HepG2 (cell line): ENCODE data around the gene GSS. TPM values are rescaled to one million over a fixed set of nuclear protein-coding genes. Genes with fewer than 3 reads are reported as not detected.

Source experiments
- ATAC-seq: fragments of 200-7000 bp; cut with Tn5 transposase; 3 replicates; pipeline ENCODE4 v1.9.1; 2020; ENCODE audit warnings: mild to moderate bottlenecking, moderate library complexity
- BruUV-seq: library from RNA; stranded (reverse); fragments of 400-500 nt; replicated peaks from 2 replicates; lab custom pipeline; 2021; lab: Mats Ljungman, UMichigan
- CTCF ChIA-PET: fragments of 300-600 bp; formaldehyde crosslinking; extraction: SDS; loops from one replicate; lab custom pipeline; 2021; ENCODE audit warnings: low total read pairs, inconsistent platforms, low intra/inter-chr PET ratio; lab: Yijun Ruan, JAX
- POLR2A ChIA-PET: fragments of 350-600 bp; sonication (Branson Sonifier 250); formaldehyde crosslinking; loops from one replicate; lab custom pipeline; 2020; ENCODE audit warnings: antibody characterized with exemption, inconsistent platforms; lab: Yijun Ruan, JAX
- DNase-seq: peaks from one replicate; pipeline ENCODE4 v3.0.0-alpha.2; 2015; ENCODE audit warnings: low spot score
- FAIRE-seq: peaks from 3 replicates; lab custom pipeline; 2011; peaks lifted over from hg19 to GRCh38; lab: Jason Lieb, UNC
- H2AFZ ChIP-seq: one replicate; pipeline ENCODE4 v1.6.1; 2011; ENCODE audit warnings: low read length, inconsistent platforms
- H3K27ac ChIP-seq: fragments of 300-600 bp; 3 replicates; pipeline ENCODE4 v1.8.0; 2011; ENCODE audit warnings: mixed run types, mild to moderate bottlenecking, mixed read lengths, low read length, inconsistent platforms; ENCODE audit not compliant: insufficient read depth; ENCODE audit errors: extremely low read length
- H3K27me3 ChIP-seq, 2 experiments: fragments of 200-600 bp in 1 of 2; 2 replicates in 1 of 2; 3 replicates in 1 of 2; pipeline versions ENCODE4 v1.6.0 to v1.8.0; 2011; ENCODE audit warnings: low read length in 2 of 2, mild to moderate bottlenecking in 2 of 2, moderate library complexity in 2 of 2, inconsistent platforms in 1 of 2; ENCODE audit not compliant: insufficient read depth in 2 of 2, control insufficient read depth in 1 of 2
- H3K36me3 ChIP-seq, 2 experiments: fragments of 200-600 bp in 1 of 2; replicated peaks in 1 of 2; 2 replicates in 1 of 2; 3 replicates in 1 of 2; pipeline versions ENCODE4 v1.5.1 to v1.8.0; 2011; ENCODE audit warnings: low read length in 2 of 2, inconsistent platforms in 1 of 2; ENCODE audit not compliant: insufficient read depth in 2 of 2, control insufficient read depth in 1 of 2
- H3K4me1 ChIP-seq: 2 replicates; pipeline ENCODE4 v1.5.1; 2012; ENCODE audit warnings: low read length, inconsistent platforms; ENCODE audit not compliant: insufficient read depth
- H3K4me2 ChIP-seq: 2 replicates; pipeline ENCODE4 v1.6.0; 2011; ENCODE audit warnings: low read depth, low read length, inconsistent platforms
- H3K4me3 ChIP-seq, 3 experiments: fragments of 200-600 bp in 1 of 3; sonication (generic), shearing (Covaris generic) in 1 of 3; replicated peaks in 1 of 3; 2 replicates each; pipeline ENCODE4 v1.5.1; 2011 to 2016; ENCODE audit warnings: low read length in 3 of 3, inconsistent platforms in 2 of 3, low read depth in 2 of 3, mild to moderate bottlenecking in 2 of 3, control low read depth in 1 of 3, mixed read lengths in 1 of 3; ENCODE audit not compliant: insufficient read depth in 1 of 3
- H3K79me2 ChIP-seq: one replicate; pipeline ENCODE4 v1.6.1; 2011; ENCODE audit warnings: low read length, inconsistent platforms; ENCODE audit not compliant: insufficient read depth
- H3K9ac ChIP-seq: 2 replicates; pipeline ENCODE4 v1.6.0; 2011; ENCODE audit warnings: mild to moderate bottlenecking, low read depth, low read length, inconsistent platforms; ENCODE audit not compliant: insufficient read depth
- H3K9me3 ChIP-seq: 2 replicates; pipeline ENCODE4 v1.5.1; 2012; ENCODE audit warnings: mild to moderate bottlenecking, low read length
- H4K20me1 ChIP-seq: 2 replicates; pipeline ENCODE4 v1.6.0; 2011; ENCODE audit warnings: inconsistent platforms, mild to moderate bottlenecking, low read length, moderate library complexity; ENCODE audit not compliant: insufficient read depth
- KMT2A ChIP-seq: sonication (generic); formaldehyde crosslinking; IDR thresholded peaks from 2 replicates; pipeline ENCODE4 v1.4.0; 2020; ENCODE audit warnings: missing genetic modification reagents
- POLR2A ChIP-seq, 2 experiments: IDR thresholded peaks; 2 replicates each; pipeline ENCODE4 v1.6.1; 2011; ENCODE audit warnings: low read depth in 2 of 2, low read length in 2 of 2, mild to moderate bottlenecking in 1 of 2, moderate library complexity in 1 of 2; ENCODE audit not compliant: insufficient read depth in 1 of 2
- SCMH1 ChIP-seq: sonication (generic); formaldehyde crosslinking; IDR thresholded peaks from 2 replicates; pipeline ENCODE4 v1.9.0; 2021; ENCODE audit warnings: missing genetic modification reagents, mild to moderate bottlenecking, borderline replicate concordance
- THAP9 ChIP-seq: sonication (generic); formaldehyde crosslinking; IDR thresholded peaks from 2 replicates; pipeline ENCODE4; 2020; ENCODE audit warnings: missing genetic modification reagents, mild to moderate bottlenecking, borderline replicate concordance
- ZNF225 ChIP-seq: sonication (generic); formaldehyde crosslinking; IDR thresholded peaks from 2 replicates; pipeline ENCODE4 v1.4.0; 2020; ENCODE audit warnings: mild to moderate bottlenecking, missing genetic modification reagents
- ZNF280B ChIP-seq: sonication (generic); formaldehyde crosslinking; IDR thresholded peaks from 2 replicates; pipeline ENCODE4 v1.5.0; 2020; ENCODE audit warnings: missing genetic modification reagents, mild to moderate bottlenecking, borderline replicate concordance
- WGBS: methylation state at CpG from one replicate; pipeline ENCODE4 v1.1.6; 2017; ENCODE audit warnings: low lambda C conversion rate; 5-methylcytosine and 5-hydroxymethylcytosine counted together
- in situ Hi-C: cut with HindIII; loops from 2 replicates; pipeline ENCODE4 v1.10.0; 2017; ENCODE audit warnings: low pct_unique_long_range_greater_than_20kb; ENCODE audit not compliant: extremely low pct_ligation_motif_present
- intact Hi-C: fragments of 100-400 bp; cut with micrococcal nuclease; formaldehyde crosslinking; loops from one replicate; pipeline ENCODE4 v1.10.0; 2022; ENCODE audit not compliant: unreplicated experiment
- polyA plus RNA-seq, 8 experiments: library from polyadenylated mRNA; depleted of rRNA in 3 of 8; stranded (reverse) in 7 of 8; unstranded in 1 of 8; fragments of >200 nt; fragmentation: Illumina TruSeq in 4 of 8; extraction: Trizol in 4 of 8; gene quantifications; 2 replicates each; pipeline versions ENCODE4 v1.2.1 to v1.2.3, GENCODE V29; 2011 to 2016; ENCODE audit warnings: low read depth in 4 of 8, missing spikeins in 1 of 8, mixed read lengths in 1 of 8; ENCODE audit not compliant: insufficient read depth in 1 of 8
- total RNA-seq, 5 experiments: library from RNA; depleted of rRNA; stranded (reverse); fragments of >200 nt; fragmentation: Illumina TruSeq; extraction: Trizol; gene quantifications; 2 replicates each; pipeline ENCODE4 v1.2.3, GENCODE V29; 2016; ENCODE audit warnings: low read depth in 1 of 5
- TF ChIP-seq, protein P1 (sequence below): sonication (generic); formaldehyde crosslinking; conservative IDR thresholded peaks from 2 replicates; pipeline ENCODE4 v1.8.1; 2023; ENCODE audit warnings: missing genetic modification reagents

The GSS gene
- total and polyA plus RNA-seq, 2 of the 13 experiments (the other 11 are each of a cell fraction or from before 2014, with no cell fraction given) = 80.1 to 102 TPM

DNA sequence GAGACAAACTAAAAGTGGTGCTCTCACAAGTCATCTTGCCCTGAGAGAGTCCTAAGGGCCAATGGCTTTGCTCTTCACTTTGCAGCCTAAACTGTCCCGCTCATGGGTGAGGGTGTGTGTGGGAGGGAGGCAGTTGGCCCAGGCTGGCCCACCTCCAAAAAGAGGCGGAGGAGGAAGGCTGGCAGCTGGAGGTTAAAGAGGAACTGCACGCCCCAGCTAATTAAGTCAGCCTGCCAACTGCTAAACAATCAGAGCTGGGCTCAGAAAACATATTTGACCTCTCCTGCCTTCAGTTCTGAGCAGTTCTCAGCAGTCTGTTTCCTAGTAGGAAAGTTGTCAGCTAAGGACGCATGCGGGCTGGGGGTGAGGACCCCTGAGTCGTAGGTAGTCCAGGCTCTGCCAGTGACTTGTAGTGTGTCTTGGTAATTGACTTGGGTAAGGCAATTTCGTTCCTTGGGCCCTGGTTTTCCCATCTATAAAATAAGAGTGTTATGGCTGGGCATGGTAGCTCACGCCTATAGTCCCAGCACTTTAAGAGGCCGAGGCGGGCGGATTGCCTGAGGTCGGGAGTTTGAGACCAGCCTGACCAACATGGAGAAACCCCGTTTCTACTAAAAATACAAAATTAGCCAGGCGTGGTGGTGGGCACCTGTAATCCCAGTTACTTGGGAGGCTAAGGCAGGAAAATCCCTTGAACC, 17.0 kb downstream of the GSS start:
- Histone ChIP-seq H3K4me1 (no peaks in the 10 kb centered on the region), H3K27ac (no peak overlapping the region), H4K20me1 (no peaks in the 10 kb centered on the region), H3K27me3 (no peaks in the 10 kb centered on the region), H3K4me3 (no peak overlapping the region), H3K4me2 (no peak overlapping the region), H3K79me2 (no peaks in the 10 kb centered on the region), H2AFZ (no peak overlapping the region), H3K9me3 (no peaks in the 10 kb centered on the region), H3K9ac (no peak overlapping the region), H3K36me3 (peaks cover 24 to 79% of the 10 kb centered on the region in 2 experiments)
- FAIRE-seq (no peak), ATAC-seq (no peak), DNase-seq (no peak)
- CTCF ChIA-PET = no interaction called here
- intact Hi-C loops = no loop called here
- TF ChIP-seq SCMH1 (no peak), ZNF280B (CRISPR knock-in tag) (0 out of 2 replicates have a peak, but pooled peaks have one; percentile 31)
- in situ Hi-C loops = no loop called here
- BruUV-seq = no TSS peak
- 97% methylated on average over 14 of the region's 14 CpGs for WGBS
- POLR2A ChIA-PET = interaction anchor here (0.7 kb wide), 1 partner anchor 8 kb away, joined by 3 read pairs; no protein-coding TSS in a partner anchor

DNA sequence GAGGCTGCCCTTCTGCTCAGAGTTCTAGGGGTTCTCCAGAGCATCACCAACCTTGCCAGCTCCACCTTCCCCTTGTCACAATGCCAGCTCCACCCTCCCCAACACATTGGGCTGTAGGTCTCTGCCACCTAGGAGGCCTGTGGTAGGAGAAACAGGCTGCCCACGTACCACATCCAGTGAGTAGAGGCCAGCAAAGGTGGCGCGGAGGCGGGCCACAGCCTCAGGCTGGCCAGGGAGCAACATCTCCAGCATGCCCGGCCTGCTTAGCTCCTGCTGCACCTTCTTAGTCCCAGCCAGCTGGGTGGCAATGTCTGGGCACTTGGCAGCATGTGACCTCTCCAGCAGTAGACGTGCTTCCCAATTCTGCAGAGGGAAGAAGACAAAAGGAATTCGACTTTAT, 23.8 kb downstream of the GSS start:
- H3K4me2 ChIP-seq = no peak overlapping the region
- ATAC-seq = no peak
- H3K79me2 ChIP-seq = no peaks in the 10 kb centered on the region
- H3K9ac ChIP-seq = no peak overlapping the region
- in situ Hi-C loops = no loop called here
- H3K4me1 ChIP-seq = no peaks in the 10 kb centered on the region
- H4K20me1 ChIP-seq = no peaks in the 10 kb centered on the region
- H3K36me3 ChIP-seq = peaks cover 38 to 78% of the 10 kb centered on the region in 2 experiments
- no peak overlapping the region for H3K27ac ChIP-seq
- BruUV-seq = no TSS peak
- DNase-seq = no peak
- no peak overlapping the region for H3K4me3 ChIP-seq
- TF ChIP-seq, protein P1, sequence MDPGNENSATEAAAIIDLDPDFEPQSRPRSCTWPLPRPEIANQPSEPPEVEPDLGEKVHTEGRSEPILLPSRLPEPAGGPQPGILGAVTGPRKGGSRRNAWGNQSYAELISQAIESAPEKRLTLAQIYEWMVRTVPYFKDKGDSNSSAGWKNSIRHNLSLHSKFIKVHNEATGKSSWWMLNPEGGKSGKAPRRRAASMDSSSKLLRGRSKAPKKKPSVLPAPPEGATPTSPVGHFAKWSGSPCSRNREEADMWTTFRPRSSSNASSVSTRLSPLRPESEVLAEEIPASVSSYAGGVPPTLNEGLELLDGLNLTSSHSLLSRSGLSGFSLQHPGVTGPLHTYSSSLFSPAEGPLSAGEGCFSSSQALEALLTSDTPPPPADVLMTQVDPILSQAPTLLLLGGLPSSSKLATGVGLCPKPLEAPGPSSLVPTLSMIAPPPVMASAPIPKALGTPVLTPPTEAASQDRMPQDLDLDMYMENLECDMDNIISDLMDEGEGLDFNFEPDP (CRISPR knock-in tag) = 0 out of 2 replicates have a peak, but pooled peaks have one; percentile 52
- TF ChIP-seq KMT2A (CRISPR knock-in tag) (no peak), THAP9 (peak; percentile 38; the same call in 1 of the 2 replicates), POLR2A (IDR thresholded peaks at IDR 0.05; ENCODE audit: insufficient read depth in 1 of 2, low read depth in 2 of 2, low read length in 2 of 2) (peak in 1 of 2 experiments; percentile 32; a peak in 1 of 4 replicates), ZNF225 (CRISPR knock-in tag) (0 out of 2 replicates have a peak, but pooled peaks have one; percentile 38)
- intact Hi-C loops = no loop called here
- no peak for FAIRE-seq
- 94% methylated on average over 7 of the region's 7 CpGs for WGBS
- POLR2A ChIA-PET = no interaction called here
- no peaks in the 10 kb centered on the region for H3K27me3 ChIP-seq
- no peak overlapping the region for H2AFZ ChIP-seq
- H3K9me3 ChIP-seq = no peaks in the 10 kb centered on the region
- CTCF ChIA-PET = no interaction called here
